ENCODE results near the gene FXYD7. TPM values are rescaled to one million over a fixed set of nuclear protein-coding genes. Genes with fewer than 3 reads are reported as not detected.
A peak's percentile ranks its signal among the peaks of the same experiment; 100 is the strongest.

The FXYD7 gene
- total and polyA plus RNA-seq, 9 of the 15 experiments (the other 6 are each of a cell fraction or from before 2014, with no cell fraction given) = 0.10 to 0.80 (median 0.31) TPM; not detected in 3

DNA sequence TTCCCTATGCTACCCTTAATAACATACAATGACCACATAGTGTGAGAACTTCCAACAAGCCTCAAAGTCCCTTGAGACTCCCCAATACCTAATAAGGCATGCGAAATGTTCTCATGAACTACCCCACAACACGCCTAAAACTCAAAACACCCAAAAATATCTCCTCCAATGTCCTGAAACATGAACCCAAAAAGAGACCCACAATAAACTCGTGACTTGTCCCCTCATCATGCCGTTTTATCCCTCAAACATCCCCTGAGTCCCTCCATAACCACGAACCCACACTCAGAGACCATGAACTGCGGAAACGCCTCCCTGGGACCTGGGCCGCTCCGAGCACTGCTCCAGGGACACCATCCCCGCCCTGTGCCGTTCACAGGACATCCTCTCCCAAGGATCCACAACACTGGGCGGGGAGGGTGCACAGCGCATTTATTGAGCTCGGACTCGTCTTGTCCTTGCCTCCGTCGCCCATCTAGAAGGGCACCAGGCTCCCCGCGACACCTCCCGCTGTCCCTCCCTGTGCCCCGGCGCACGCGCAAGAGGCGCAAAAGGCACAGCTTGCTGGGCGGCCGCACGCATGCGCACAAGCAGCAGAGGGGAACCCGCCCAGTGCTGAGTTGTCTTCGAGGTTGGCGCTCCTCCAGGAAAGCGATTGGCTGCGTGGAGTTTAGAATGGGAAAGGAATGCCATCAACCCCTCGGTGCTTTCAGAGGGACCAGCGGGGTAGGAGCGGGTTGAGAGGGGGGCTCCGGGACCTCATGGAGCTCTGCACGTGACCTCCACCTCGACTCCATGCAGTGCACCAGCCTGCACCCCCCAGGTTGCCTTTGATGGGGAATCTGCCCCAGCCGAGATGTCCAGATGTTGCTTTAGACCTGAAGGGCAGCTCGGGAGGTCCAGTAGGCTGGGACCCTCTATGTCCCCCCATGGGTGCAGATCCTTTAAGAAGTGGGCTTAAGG, 18.7 kb upstream of the FXYD7 start (continued):
- TF ChIP-seq, protein P1, sequence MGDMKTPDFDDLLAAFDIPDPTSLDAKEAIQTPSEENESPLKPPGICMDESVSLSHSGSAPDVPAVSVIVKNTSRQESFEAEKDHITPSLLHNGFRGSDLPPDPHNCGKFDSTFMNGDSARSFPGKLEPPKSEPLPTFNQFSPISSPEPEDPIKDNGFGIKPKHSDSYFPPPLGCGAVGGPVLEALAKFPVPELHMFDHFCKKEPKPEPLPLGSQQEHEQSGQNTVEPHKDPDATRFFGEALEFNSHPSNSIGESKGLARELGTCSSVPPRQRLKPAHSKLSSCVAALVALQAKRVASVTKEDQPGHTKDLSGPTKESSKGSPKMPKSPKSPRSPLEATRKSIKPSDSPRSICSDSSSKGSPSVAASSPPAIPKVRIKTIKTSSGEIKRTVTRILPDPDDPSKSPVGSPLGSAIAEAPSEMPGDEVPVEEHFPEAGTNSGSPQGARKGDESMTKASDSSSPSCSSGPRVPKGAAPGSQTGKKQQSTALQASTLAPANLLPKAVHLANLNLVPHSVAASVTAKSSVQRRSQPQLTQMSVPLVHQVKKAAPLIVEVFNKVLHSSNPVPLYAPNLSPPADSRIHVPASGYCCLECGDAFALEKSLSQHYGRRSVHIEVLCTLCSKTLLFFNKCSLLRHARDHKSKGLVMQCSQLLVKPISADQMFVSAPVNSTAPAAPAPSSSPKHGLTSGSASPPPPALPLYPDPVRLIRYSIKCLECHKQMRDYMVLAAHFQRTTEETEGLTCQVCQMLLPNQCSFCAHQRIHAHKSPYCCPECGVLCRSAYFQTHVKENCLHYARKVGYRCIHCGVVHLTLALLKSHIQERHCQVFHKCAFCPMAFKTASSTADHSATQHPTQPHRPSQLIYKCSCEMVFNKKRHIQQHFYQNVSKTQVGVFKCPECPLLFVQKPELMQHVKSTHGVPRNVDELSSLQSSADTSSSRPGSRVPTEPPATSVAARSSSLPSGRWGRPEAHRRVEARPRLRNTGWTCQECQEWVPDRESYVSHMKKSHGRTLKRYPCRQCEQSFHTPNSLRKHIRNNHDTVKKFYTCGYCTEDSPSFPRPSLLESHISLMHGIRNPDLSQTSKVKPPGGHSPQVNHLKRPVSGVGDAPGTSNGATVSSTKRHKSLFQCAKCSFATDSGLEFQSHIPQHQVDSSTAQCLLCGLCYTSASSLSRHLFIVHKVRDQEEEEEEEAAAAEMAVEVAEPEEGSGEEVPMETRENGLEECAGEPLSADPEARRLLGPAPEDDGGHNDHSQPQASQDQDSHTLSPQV (IDR thresholded peaks at IDR 0.05) = peak; percentile 63; the same call in 1 of the 2 replicates
- TF ChIP-seq, protein P2, sequence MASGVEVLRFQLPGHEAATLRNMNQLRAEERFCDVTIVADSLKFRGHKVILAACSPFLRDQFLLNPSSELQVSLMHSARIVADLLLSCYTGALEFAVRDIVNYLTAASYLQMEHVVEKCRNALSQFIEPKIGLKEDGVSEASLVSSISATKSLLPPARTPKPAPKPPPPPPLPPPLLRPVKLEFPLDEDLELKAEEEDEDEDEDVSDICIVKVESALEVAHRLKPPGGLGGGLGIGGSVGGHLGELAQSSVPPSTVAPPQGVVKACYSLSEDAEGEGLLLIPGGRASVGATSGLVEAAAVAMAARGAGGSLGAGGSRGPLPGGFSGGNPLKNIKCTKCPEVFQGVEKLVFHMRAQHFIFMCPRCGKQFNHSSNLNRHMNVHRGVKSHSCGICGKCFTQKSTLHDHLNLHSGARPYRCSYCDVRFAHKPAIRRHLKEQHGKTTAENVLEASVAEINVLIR (CRISPR knock-in tag; IDR thresholded peaks at IDR 0.05) = no peak
- TF ChIP-seq RCOR1 (IDR thresholded peaks at IDR 0.05; ENCODE audit: borderline replicate concordance in 1 of 2, low read depth in 2 of 2, low read length in 2 of 2) = 0 out of 4 replicates have a peak, but pooled peaks of 1 of the 2 experiments have one; percentile 4
- TF ChIP-seq RB1 (IDR thresholded peaks at IDR 0.05; ENCODE audit: low read depth) = peak; percentile 55
- TF ChIP-seq GABPB1 (CRISPR knock-in tag; IDR thresholded peaks at IDR 0.05) = peak; percentile 54; the same call in 1 of the 2 replicates
- peak in 1 of 2 experiments; percentile 55; a peak in 1 of 4 replicates for TF ChIP-seq TEAD1 (CRISPR knock-in tag; IDR thresholded peaks at IDR 0.05)
- TF ChIP-seq PHB2 (IDR thresholded peaks at IDR 0.05; ENCODE audit: low read depth) = no peak
- TF ChIP-seq DACH1 (IDR thresholded peaks at IDR 0.05; ENCODE audit: partially characterized antibody) = no peak
- TF ChIP-seq, protein P3, sequence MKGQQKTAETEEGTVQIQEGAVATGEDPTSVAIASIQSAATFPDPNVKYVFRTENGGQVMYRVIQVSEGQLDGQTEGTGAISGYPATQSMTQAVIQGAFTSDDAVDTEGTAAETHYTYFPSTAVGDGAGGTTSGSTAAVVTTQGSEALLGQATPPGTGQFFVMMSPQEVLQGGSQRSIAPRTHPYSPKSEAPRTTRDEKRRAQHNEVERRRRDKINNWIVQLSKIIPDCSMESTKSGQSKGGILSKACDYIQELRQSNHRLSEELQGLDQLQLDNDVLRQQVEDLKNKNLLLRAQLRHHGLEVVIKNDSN (CRISPR knock-in tag; IDR thresholded peaks at IDR 0.05) = peak; percentile 90
- TF ChIP-seq, protein P4, sequence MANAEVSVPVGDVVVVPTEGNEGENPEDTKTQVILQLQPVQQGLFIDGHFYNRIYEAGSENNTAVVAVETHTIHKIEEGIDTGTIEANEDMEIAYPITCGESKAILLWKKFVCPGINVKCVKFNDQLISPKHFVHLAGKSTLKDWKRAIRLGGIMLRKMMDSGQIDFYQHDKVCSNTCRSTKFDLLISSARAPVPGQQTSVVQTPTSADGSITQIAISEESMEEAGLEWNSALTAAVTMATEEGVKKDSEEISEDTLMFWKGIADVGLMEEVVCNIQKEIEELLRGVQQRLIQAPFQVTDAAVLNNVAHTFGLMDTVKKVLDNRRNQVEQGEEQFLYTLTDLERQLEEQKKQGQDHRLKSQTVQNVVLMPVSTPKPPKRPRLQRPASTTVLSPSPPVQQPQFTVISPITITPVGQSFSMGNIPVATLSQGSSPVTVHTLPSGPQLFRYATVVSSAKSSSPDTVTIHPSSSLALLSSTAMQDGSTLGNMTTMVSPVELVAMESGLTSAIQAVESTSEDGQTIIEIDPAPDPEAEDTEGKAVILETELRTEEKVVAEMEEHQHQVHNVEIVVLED (CRISPR knock-in tag; IDR thresholded peaks at IDR 0.05) = peak; percentile 30; the same call in 1 of the 2 replicates
- TF ChIP-seq, protein P5, sequence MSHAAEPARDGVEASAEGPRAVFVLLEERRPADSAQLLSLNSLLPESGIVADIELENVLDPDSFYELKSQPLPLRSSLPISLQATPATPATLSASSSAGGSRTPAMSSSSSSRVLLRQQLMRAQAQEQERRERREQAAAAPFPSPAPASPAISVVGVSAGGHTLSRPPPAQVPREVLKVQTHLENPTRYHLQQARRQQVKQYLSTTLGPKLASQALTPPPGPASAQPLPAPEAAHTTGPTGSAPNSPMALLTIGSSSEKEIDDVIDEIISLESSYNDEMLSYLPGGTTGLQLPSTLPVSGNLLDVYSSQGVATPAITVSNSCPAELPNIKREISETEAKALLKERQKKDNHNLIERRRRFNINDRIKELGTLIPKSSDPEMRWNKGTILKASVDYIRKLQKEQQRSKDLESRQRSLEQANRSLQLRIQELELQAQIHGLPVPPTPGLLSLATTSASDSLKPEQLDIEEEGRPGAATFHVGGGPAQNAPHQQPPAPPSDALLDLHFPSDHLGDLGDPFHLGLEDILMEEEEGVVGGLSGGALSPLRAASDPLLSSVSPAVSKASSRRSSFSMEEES (CRISPR knock-in tag; IDR thresholded peaks at IDR 0.05) = peak; percentile 33
- no peak for TF ChIP-seq TFAM (CRISPR knock-in tag; conservative IDR thresholded peaks at IDR 0.05)
- TF ChIP-seq ADNP (tag; IDR thresholded peaks at IDR 0.05) = no peak
- no peak for TF ChIP-seq ZEB2 (IDR thresholded peaks at IDR 0.05)
- peak; percentile 46; the same call in 1 of the 2 replicates for TF ChIP-seq ZNF77 (CRISPR knock-in tag; IDR thresholded peaks at IDR 0.05)
- TF ChIP-seq LARP7 (IDR thresholded peaks at IDR 0.05) = no peak
- TF ChIP-seq POLR2AphosphoS2 (IDR thresholded peaks at IDR 0.05; ENCODE audit: low read length) = peak; percentile 53; the same call in 1 of the 2 replicates
- peak; percentile 87 for TF ChIP-seq PHF20 (IDR thresholded peaks at IDR 0.05; ENCODE audit: partially characterized antibody)
